Kidney (tissue), 14 donors: Measurements from ENCODE around the gene ZNF160. TPM values are rescaled to one million over a fixed set of nuclear protein-coding genes. Genes with fewer than 3 reads are reported as not detected.
A peak's percentile ranks its signal among the peaks of the same experiment; 100 is the strongest.

Experiments
- DNase-seq, 5 donors: peaks; one replicate each; pipeline ENCODE4 v3.0.0-alpha.2; 2013 to 2020
- FAIRE-seq: peaks from 2 replicates; lab custom pipeline; 2012; peaks lifted over from hg19 to GRCh38; lab: Jason Lieb, UNC
- H3K27ac ChIP-seq, 2 donors: one replicate each; pipeline ENCODE4 v1.7.0; 2013; ENCODE audit warnings: low read depth in 2 of 2, low read length in 2 of 2, inconsistent platforms in 1 of 2
- H3K27me3 ChIP-seq: one replicate; pipeline ENCODE4 v1.7.1; 2013; ENCODE audit warnings: low read length, inconsistent platforms; ENCODE audit not compliant: control insufficient read depth, insufficient read depth
- H3K36me3 ChIP-seq, 3 donors: one replicate each; pipeline versions ENCODE4 v1.7.0 to v1.7.1; 2013; ENCODE audit warnings: low read length in 3 of 3, control low read depth in 1 of 3, inconsistent platforms in 1 of 3; ENCODE audit not compliant: insufficient read depth in 3 of 3, control insufficient read depth in 2 of 3
- H3K4me1 ChIP-seq, 3 donors: one replicate each; pipeline versions ENCODE4 v1.7.0 to v1.7.1; 2013; ENCODE audit warnings: low read length in 3 of 3, inconsistent platforms in 1 of 3, low read depth in 1 of 3; ENCODE audit not compliant: control insufficient read depth in 2 of 3, insufficient read depth in 2 of 3
- H3K4me3 ChIP-seq, 3 donors: one replicate each; pipeline versions ENCODE4 v1.7.0 to v1.8.1; 2013; ENCODE audit warnings: low read length in 3 of 3, control low read depth in 1 of 3, inconsistent platforms in 1 of 3
- H3K9ac ChIP-seq, 3 donors: one replicate each; pipeline versions ENCODE4 v1.7.0 to v1.7.1; 2013; ENCODE audit warnings: low read length in 3 of 3, control low read depth in 1 of 3, inconsistent platforms in 1 of 3
- H3K9me3 ChIP-seq, 3 donors: one replicate each; pipeline versions ENCODE4 v1.7.0 to v1.7.1; 2013; ENCODE audit warnings: low read length in 3 of 3, control low read depth in 1 of 3, inconsistent platforms in 1 of 3; ENCODE audit not compliant: control insufficient read depth in 2 of 3, insufficient read depth in 1 of 3
- CTCF ChIP-seq: IDR thresholded peaks from 3 replicates; pipeline ENCODE4 v1.5.1; 2012; ENCODE audit warnings: mild to moderate bottlenecking, moderate library complexity, borderline replicate concordance; ENCODE audit not compliant: insufficient read depth; ENCODE audit errors: extremely low read depth
- intact Hi-C: fragments of 100-400 bp; cut with DNase I; formaldehyde crosslinking; loops from one replicate; pipeline ENCODE4 v1.11.1; 2022
- polyA plus RNA-seq: library from polyadenylated mRNA; stranded (reverse); fragments of 350-450 nt; fragmentation: Illumina TruSeq; extraction: RNeasy Lipid Tissue Mini Kit (QIAGEN cat#74804); gene quantifications from one replicate; pipeline ENCODE4 v1.2.3, GENCODE V29; 2014; ENCODE audit warnings: low read depth, low replicate concordance; ENCODE audit not compliant: insufficient read depth
- total RNA-seq: library from RNA; stranded (reverse); fragmentation: NEBNext Ultra II Directional; extraction: Animal tissue kit (Norgen Biotek cat#: 25700); gene quantifications from one replicate; pipeline ENCODE4 v1.2.1, GENCODE V29; 2021
- donor health status: control.
- donor health status: control.
- donor health status: control.
- donor health status: control.
- donor health status: control.
- donor health status: DM: yes; HTN: yes; CAD: no.
- donor health status: Normal renal cell carcinoma (clear cell type).

ZNF160 gene
- total and polyA plus RNA-seq, 2 donors from 2014 or later: 9.5 to 38.2 TPM

GRCh38 chr19:53055117-53055516 lies 48.1 kb downstream of the ZNF160 start:
- DNase-seq (peak in 3 of 5 donors; percentile 14 to 42 (median 21)), FAIRE-seq (no peak)
- Histone ChIP-seq H3K9ac (no peak overlapping the region), H3K27me3 (no peaks in the 10 kb centered on the region), H3K9me3 (peaks cover 0 to 2% (median 0%) of the 10 kb centered on the region in 3 donors), H3K4me3 (no peak overlapping the region), H3K4me1 (no peaks in the 10 kb centered on the region), H3K27ac (no peak overlapping the region), H3K36me3 (no peaks in the 10 kb centered on the region)
- intact Hi-C loops: no loop called here
- no peak for TF ChIP-seq CTCF

GRCh38 chr19:53047379-53047778 lies 55.8 kb downstream of the ZNF160 start:
- H3K27ac ChIP-seq: no peak overlapping the region
- FAIRE-seq: no peak
- no peak for DNase-seq

GRCh38 chr19:53045536-53045935 lies 57.7 kb downstream of the ZNF160 start:
- Histone ChIP-seq H3K4me1 (no peaks in the 10 kb centered on the region), H3K27me3 (no peaks in the 10 kb centered on the region), H3K4me3 (no peak overlapping the region), H3K9ac (no peak overlapping the region), H3K27ac (no peak overlapping the region), H3K36me3 (no peaks in the 10 kb centered on the region), H3K9me3 (peaks cover 0 to 8% (median 2%) of the 10 kb centered on the region in 3 donors)
- no peak for TF ChIP-seq CTCF
- intact Hi-C loops: no loop called here
- DNase-seq (no peak), FAIRE-seq (no peak)

More at GRCh38 chr19:53047379-53047778, 55.8 kb downstream of the ZNF160 start:
- TF ChIP-seq CTCF: no peak
- no peaks in the 10 kb centered on the region for H3K36me3 ChIP-seq
- no peak overlapping the region for H3K9ac ChIP-seq
- no peaks in the 10 kb centered on the region for H3K4me1 ChIP-seq
- intact Hi-C loops: no loop called here
- peaks cover 2 to 8% (median 2%) of the 10 kb centered on the region in 3 donors for H3K9me3 ChIP-seq
- no peaks in the 10 kb centered on the region for H3K27me3 ChIP-seq
- H3K4me3 ChIP-seq: no peak overlapping the region

- peaks cover 0 to 10% (median 2%) of the 10 kb centered on the region in 3 donors for H3K9me3 ChIP-seq
- H3K9ac ChIP-seq: no peak overlapping the region
- no peak overlapping the region for H3K27ac ChIP-seq
- no peak for FAIRE-seq
- no peak for TF ChIP-seq CTCF
- H3K4me3 ChIP-seq: no peak overlapping the region
- intact Hi-C loops: no loop called here
- H3K36me3 ChIP-seq: no peaks in the 10 kb centered on the region
- no peaks in the 10 kb centered on the region for H3K27me3 ChIP-seq
- DNase-seq: no peak
- H3K4me1 ChIP-seq: no peaks in the 10 kb centered on the region
Measured at GRCh38 chr19:53041366-53041765, 61.9 kb downstream of the ZNF160 start.
